Stimulated activated CD4-positive, alpha-beta T cell treated with anti-CD3 and anti-CD28 coated beads, Interleukin-15, amount 100 ng/mL, for 48 hours (primary cell): ENCODE measurements around the gene LIMD2.

Experiments
- DNase-seq, 2 donors: peaks; one replicate each; pipeline ENCODE4 v3.0.0-alpha.2; 2020; ENCODE audit warnings: low read depth in 2 of 2

The LIMD2 gene

GRCh38 chr17:63701456-63701820, 1.5 kb upstream of the LIMD2 start:
- DNase-seq = no peak

DNA sequence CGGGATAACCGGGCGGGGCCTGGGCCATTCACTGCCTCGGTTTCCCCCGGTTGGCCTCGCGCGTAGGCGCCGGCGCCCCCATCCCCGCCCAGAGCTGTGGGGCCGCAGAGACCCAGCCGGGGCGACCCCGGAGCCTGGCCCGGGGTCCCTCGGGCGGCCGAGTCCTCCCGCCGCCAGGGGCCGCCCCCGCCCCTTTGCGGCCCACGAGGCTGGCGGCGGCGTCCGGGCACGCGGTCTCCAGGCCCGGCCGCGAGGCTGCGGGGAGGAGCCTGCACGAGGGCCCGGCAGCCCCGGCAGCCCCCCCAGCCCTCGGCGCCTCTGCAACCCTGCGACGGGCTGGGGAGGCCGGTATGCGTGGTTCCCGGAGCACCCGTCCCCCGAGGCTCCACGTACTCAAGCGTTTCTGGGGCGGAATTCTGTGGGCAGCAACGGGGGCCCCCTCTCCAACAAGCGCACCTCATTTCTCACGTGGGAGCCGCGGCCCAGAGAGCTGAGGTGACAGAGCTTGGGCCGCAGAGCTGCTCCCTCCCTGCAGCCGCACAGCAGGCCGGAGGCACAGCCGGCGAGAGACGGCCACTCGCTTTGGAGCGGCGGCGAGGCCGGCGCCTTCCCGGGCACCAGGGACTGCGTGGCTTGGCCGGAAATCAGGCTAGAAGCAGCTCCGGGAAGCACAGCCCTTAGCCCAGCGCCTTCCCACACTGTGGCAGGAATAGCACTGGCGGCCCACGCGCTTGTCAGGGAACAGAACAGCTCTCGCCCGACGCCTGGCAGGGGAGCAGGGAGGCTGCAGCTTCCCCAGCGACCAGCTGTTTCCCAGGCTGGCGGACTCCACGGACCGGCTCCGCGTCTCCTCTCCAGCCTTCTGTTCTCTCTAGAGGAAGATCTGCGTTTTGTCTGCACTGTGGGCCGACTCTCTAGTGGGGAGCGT, 867 bp upstream of the LIMD2 start:
- peak in 1 of 2 donors; percentile 44 for DNase-seq

DNA sequence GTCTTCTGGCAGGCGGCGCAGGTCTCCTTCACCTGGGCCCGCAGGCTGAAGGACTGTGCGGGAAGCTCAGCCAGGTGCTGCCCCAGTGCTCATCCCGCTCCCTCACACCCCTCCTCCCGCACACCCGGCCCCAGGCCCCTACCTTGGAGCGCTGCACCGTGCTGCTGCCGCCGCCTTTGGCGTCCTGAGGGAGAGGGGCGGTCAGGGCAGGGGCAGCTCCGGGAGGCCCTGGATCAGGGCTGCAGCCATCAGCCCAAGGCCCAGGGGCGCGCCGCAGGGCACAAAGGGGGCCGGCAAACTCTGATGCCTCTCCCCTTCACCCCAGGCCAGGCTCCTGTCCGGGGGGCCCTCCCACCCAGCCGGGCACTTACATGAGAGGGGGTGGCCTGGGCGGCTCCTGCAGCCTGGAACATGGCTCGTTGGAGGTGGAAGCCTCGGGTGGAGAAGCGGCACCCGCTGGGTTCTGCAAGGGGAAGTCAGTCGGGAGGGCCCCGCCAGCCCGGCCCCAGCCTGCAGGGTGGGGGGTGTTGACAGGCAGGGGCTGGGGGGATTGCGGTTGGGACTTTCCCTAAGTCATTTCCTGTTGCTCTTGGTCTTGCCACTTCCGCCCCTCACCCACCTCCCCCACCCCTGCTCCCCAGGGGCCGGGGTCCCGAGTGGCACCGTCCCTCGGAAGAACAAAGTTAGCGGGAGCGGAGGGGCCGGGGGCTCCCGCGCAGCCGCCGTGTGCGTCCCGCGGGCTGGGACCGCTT, 863 bp downstream of the LIMD2 start:
- peak; percentile 56 to 63 for DNase-seq

DNA sequence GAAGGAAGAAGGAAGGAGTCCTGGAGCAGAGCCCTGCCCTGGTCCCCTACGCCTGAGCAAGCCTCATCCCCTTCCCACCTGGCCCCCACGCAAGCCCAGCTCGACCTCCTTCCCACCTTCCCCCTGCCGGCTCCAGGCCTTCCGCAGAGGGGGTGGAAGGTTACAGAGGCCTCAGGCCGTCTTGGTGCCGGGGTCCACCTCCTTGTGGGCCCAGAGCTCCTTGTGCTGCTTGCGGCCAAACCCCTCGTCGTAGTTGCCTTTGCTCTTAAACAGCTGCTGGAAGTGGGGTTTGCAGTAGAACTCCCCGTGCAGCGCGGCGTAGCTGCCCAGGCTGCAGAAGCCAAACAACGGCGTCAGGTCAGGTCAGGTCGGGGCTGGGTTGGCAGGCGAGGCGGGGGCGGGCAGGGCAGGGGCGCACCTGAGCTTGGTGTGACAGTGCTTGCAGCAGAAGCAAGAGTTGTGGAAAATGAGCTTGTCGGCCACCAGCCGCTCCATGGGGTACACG, 1.5 kb downstream of the LIMD2 start:
- no peak for DNase-seq

DNA sequence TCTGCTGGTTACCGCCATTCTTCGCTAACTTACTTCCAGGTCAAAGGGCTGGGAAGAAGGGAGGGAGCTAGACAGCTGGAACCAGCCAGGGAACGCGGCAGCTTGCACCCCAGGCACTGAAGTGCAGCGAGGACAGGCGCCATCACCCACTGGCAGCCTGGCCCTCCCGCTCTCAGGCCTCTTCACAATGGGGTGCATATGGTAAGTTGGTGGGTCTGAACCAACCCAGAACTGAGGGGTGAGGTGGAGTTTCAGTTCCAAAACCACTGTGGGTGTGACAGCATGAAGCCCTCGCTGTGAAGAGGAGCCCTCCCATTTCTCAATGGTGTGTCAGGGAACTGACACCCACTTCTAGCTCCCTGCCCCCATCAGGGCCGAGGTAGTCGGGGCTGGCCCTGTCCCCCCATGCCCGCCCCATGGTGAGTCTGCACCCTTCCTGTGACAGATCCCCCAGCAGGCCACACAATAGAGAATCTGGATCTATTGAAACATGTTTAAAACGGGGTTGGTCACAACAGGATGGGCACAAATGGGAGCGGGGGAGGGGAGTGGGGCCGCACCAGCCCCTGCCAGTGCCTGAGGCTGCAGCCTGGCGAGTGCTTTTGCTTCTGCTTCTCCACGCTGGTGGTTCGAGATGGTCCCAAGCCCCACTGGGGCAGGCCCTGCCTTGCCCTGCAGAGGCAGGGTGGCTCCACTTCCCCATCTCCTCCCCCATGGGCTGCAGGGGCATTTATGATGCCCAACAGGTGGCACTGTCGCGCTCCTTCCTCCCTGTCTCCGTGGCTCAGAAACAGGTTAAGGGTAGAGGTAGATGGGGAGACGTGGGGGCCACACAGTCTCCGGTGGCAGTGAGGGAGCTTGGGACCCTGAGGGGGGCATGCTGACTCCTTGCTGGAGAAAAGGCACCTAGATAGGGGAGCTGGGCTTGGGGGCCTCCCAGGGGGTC, 2.3 kb downstream of the LIMD2 start:
- DNase-seq = peak; percentile 65 to 68

DNA sequence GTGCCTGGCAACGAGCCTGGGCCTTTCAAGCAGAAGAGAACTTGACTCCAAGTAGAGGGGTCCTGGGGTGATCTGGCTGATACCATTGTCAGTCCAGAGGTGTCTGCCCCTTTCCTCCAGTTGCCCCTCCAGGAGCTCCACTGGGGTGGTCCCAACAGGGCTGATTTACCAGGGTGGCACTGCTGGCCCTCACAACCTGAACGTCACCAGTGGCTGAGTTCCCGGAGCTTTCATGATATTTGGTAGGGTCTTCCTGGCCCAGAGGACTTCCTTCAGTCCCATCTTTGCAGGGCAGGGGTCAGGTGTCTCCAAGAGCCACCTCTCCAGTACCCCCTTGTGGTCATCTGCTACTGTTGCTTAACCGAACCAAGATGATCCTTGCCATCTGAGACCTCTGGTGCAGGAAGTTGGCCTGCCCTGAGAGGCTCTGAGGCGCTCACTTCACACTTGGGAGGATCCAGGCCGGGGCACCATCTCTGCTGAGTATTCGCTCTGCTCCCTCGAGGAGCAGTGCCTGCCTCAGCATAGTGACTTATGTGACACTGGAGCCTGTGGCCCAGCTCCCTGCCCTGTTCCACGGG, 3.5 kb downstream of the LIMD2 start:
- no peak for DNase-seq

DNA sequence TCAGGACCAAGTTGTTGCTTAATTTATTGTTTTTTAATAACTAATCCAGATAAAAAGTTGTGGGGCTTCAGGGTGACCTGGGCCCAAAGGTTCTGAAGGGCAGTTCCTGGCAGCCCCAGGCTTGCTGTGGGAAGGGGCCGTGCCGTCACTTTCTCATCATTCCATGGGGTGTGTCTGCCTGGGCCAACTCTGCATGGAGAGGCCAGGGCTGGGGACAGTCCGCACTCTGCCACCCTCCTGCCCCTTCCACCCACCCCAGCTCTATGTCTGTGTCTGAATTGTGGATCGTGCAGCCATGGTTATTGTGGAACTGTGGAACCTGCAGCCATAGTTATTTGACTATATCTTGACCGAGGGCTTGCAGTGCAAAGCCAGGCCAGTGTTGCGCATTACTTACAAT, 4.0 kb downstream of the LIMD2 start:
- no peak for DNase-seq

- no peak for DNase-seq
Measured at GRCh38 chr17:63694950-63695773, 4.8 kb downstream of the LIMD2 start.

DNA sequence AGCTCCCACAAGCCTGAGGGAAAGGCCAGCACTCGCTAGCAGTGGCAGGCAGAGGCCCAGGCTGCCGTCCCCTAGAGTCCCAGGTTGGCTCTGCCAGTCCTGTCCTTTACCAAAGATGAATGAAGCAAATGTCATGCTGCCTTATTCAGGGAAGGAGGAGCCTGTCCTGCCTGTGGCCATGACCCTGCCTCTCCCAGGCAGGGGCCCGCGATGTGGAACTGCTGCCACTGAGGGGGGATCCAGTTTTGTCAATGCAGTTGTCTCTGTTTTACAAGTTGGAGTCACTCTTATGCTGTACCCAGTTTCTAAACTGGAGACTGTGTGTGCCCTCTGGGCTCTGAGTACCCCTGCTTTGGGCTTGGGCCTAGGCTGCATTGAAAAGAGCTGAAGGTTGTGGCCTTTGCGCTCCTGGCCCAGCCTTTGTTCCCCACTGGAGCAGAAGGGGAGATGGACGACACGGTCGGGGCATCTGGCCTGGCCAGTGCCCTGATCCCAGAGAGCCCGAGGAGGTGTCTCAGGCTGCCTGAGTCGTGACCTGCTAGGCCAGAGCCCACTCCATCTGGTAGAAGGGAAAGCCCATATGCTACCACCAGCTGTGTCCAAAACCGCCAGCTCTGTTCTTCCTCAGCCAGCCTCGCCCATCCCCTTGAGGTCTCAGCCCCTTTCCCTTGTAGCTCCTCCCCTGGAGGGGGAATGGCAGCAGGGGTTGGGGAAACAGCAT, 5.5 kb downstream of the LIMD2 start:
- DNase-seq = no peak

GRCh38 chr17:63693411-63694113, 6.4 kb downstream of the LIMD2 start:
- no peak for DNase-seq

DNA sequence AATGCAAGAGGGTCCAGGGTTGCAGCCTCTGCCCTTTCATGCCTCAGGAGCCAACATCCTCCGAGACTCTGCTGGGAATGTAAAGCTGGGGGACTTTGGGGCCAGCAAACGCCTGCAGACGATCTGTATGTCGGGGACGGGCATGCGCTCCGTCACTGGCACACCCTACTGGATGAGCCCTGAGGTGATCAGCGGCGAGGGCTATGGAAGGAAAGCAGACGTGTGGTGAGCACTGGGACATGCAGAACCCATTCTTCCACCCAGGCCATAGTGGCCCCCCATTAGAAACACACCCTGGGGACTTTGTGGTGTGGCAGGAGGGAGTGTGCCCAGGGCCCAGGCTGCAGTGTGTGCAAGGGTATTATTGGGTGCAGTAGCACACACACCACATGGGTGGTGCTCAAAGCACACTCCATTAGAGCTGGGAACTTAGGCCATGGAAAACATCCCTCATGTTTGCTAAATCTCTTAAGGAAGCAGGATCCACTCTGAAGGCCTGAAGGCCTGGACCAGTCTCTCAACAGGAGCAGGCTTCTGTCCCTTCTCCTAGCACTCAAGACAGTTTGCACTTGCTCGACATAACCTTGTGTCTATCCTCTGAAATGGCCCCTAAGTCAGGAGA, 7.6 kb downstream of the LIMD2 start:
- no peak for DNase-seq

GRCh38 chr17:63689479-63689878, 10.4 kb downstream of the LIMD2 start:
- DNase-seq = no peak

DNA sequence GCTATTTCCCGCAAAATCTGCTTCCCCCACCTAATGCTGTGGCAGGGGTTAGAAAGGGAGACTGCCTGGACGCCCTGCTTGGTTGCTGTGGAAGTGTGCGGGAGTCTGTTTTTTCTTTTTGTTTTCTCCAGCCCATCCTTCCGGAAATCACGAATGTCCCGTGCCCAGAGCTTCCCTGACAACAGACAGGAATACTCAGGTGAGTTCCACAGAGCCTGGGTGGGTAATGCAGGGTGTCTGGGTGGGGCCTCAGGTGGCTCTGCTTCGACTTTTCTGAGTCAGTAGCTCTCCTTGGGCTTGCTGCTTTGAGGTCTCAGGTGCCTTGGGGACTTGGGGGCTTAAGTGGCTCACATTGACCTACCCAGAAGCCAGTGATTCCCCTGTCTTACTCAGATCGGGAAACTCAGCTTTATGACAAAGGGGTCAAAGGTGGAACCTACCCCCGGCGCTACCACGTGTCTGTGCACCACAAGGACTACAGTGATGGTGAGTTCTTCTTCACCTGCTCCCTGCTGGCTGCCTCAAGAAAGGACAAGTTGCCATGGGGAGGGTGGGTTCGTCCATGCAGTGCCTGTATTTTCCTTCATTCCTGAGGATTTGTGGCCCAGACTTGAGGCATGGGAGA, 11.4 kb downstream of the LIMD2 start:
- DNase-seq = no peak

DNA sequence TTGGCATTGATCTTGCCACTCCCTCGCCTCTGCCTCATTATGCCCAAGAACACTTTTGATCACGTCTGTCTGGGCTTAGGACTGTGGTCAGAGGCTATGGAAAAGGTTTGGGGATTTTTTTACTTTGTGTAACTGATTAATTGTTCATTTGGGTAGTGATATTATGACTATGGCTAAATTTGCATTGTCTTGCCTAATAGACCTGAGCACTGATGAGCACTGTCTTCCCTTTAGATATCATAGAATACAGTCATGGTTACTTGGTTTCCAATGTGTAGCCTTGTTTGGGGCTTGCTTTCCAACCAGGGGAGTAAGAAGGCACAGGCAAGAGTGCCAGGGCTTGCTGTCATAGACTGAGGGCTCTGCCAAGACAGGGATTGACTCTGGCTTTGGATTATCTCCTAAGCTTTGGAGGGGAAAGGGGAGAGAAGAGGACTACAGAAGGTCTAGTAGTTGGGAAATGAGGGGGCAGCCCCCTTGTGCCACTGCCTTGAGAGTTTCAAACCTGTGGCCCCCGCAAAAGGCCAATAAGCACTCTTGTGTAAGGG, 13.7 kb downstream of the LIMD2 start:
- DNase-seq = no peak

DNA sequence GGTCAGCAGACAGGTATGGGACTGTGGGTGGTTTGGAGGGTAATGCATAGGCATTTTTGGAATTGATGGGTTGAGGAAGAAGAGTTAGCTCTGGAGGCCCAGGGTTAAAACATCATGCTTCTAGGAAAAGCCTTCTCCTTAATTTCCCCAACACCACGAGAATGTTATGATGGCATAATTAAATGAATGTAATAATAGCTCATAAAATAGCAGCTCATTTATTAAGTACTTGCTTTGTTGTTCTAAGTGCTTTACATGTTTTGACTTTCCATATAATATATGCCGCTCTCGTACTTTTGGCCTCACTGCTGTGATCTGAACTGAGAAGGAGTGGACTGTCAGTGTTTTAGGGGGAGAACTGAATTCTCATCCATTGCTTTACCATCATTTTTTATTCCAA, 14.3 kb downstream of the LIMD2 start:
- DNase-seq = no peak

- no peak for DNase-seq
Measured at GRCh38 chr17:63685041-63685440, 14.9 kb downstream of the LIMD2 start.

DNA sequence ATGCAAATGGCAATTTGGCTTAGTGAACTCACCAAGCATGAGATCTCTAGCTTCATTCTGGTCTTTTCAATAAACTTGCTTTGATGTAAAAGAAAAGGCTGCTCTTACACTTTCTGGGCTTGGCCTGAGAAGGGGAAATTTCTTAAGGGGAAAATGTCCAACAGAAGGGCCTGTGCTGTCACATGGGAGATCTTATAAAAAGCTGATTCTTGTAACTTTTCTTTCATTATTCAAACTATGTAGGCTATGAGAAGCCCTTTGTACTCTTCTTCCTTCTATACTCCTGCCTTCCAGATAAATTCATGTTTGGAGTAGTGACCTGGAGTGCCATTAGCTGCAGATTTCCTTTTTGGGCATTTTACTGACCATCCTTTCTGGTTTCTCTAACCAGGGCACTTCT, 16.9 kb downstream of the LIMD2 start:
- no peak for DNase-seq

DNA sequence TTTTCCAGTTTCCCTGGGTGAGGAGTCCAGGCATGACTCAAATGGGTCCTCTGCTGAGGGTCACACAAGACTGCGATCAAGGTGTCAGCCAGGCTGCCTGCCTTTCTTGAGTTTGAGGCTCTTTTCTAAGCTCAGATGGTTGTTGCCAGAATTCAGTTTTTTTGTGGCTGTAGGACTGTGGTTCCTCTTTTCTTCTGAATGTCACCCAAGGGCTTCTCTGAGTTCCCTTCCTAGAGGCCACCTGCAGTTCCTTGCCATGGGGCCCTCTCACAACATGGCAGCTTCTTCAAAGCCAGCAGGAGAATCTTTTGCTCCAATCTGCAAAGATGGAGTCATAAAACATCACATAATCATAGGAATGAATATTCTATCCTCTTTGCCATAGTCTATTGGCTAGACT, 17.5 kb downstream of the LIMD2 start:
- no peak for DNase-seq
